GM19463 (cell line): ENCODE results near the gene METRNL.
"Not testable (repeated sequence)": the region's sequence is repeated elsewhere in the genome, so short reads cannot be mapped to it uniquely, and the experiment has no call there.

ENCODE experiments used
- ATAC-seq: cut with Tn5 transposase; IDR thresholded peaks from one replicate; pipeline ENCODE4 v1.9.1; 2021; ENCODE audit warnings: mild to moderate bottlenecking, moderate library complexity; ENCODE audit not compliant: unreplicated experiment

METRNL gene

DNA sequence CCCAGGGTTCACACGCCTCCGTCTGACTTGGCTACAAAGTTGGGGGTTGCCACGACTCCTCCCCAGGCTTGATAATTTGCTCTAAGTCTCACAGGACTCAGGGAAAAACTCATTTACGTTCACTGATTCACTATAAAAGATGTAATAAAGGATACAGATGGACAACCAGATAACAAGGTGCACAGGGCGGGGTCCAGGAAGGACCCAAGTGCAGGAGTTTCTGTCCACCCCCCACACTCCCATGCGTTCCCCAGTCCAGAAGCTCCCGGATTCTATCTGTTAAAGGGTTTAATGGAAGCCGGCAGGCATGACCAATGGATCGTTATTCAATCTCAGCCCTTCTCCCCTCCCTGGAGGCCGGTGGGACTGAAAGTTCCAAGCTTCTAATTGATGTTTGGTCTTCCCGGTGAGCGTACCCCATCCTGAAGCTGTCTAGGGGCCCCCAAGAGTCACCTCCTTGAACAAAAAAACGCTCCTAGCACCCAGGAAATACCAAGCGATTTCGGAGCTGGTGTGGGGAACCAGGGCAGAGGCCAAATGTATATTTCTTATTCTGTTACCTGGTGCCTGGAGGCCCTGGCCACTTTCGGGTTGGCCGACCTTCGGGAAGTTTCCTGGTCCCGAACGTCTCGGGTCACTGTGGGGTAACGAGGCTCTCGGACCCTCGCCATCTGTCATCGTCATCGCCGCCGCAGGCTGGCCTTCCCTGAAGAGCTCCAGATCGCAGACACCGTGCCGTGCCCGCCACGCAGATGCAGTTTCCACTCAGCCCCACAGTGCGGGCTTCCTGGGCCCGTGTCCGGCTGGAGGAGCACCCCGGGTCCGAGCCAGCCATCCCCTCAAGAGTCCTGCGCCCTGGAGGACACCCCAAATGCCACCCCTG lies 13.5 kb upstream of the METRNL start:
- ATAC-seq = no peak

DNA sequence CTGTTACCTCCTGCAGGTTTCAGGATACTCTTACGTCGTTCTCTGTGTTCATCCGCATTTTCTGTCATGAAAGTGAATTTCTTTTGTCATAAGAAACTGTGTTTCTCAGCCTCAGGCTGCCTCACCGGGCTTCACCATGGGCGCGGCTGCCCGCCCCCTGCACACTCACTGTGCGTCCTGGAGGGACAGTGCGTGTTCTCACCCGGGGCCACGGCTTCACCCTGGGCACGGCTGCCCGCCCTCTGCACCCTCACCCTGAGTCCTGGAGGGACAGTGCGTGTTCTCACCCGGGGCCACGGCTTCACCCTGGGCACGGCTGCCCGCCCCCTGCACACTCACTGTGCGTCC lies 12.9 kb upstream of the METRNL start:
- ATAC-seq = not testable (repeated sequence)

DNA sequence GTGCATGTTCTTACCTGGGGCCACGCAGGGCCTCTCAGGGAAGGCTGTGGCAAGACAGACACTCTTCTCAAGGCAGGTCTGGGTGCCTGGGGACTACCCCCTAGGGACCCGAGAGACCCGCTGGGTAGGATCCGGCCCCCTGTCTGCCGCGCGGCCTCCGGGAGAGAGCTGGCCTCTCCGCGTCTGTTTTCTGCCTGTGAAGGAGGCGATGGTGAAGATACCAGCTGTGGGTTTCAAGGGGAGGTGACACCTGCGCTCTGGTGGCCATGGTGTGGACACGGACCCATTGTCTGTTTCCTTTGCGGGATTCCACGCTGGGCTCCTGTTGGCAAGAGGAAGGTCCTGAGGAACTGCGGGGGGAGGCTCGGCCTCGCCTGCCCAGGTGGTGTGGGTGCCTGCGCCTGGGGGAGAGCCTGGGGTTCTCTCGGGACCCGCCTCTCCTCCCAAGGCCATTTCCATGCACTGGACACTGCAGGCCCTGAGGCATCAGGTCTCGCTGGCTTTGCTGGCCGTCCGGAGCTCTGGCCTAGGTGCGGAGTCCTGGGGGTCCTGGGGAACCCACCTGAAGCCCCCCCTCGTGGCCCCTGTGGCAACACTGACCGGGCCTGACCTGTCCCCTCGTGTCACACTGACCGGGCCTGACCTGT lies 12.2 kb upstream of the METRNL start:
- no peak for ATAC-seq

DNA sequence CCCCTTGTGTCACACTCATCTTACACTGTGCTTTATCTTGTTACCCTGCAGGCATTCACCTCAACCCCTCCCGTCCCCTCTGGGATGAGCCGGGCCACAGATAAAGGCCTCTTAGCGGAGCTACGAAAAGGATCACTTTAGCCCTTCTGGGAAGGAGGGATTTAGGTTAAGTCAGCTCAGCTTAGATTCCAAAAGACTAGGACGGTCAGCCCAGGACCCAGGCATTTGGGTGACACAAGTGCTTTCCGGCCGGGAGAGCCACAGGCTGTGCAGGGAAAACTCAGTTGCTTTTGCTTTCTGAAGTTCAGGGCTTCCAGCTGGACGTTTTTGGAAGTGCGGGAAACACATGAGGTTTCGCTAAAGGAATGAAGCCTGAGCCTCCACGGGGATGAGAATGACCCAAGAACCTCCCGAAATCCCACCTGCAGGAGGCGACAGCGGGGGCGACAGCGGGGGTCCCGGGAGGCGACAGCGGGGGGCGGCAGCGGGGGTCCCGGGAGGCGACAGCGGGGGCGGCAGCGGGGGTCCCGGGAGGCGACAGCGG lies 11.6 kb upstream of the METRNL start:
- no peak for ATAC-seq

DNA sequence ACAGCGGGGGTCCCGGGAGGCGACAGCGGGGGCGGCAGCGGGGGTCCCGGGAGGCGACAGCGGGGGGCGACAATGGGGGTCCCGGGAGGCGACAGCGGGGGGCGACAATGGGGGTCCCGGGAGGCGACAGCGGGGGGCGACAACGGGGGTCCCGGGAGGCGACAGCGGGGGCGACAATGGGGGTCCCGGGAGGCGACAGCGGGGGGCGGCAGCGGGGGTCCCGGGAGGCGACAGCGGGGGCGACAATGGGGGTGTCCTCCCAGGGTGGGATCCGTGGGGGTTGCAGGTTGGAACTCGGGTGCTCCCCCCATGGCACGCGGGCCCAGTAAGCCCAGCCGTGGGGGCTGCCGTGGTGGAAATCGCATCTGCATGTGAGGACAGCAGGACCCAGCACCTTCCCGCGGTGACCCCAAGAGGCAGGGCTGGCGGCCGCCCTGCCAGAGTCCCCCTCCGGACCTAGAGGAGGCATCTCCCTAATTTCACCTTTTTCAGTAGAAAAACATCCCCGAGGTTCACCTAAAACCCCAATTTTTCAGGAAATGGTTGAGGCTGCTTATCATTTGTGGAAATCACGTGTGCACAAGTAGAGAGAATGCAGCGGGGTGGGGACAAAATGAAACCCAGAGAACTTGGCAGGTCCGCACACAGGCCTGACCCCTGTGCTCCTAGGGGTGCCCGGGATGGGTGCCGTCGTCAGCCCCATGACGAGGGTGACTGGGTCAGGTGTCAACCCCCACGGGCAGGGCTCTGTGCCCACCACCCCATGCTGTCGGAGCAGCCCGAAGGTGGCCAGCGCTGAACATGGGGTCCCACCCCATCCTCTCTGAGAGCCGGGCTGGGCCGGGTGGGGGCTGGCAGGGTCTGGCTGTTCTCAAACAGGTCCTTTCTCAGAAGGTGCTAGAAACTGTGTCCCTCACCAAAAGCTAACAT lies 10.5 kb upstream of the METRNL start:
- no peak for ATAC-seq

DNA sequence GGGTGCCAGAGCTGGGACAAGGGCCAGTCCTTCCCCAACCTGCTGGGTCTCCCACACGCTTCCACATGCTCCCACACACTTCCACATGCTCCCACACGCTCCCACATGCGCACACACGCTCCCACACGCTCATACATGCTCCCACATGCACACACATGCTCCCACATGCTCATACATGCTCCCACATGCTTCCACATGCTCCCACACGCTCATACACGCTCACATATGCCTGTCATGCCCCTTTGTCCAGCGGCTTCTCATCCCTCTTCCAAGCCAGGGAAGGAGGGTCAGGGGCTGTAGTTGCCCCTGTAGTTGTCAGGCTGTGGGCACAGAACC lies 9.9 kb upstream of the METRNL start:
- ATAC-seq = no peak

DNA sequence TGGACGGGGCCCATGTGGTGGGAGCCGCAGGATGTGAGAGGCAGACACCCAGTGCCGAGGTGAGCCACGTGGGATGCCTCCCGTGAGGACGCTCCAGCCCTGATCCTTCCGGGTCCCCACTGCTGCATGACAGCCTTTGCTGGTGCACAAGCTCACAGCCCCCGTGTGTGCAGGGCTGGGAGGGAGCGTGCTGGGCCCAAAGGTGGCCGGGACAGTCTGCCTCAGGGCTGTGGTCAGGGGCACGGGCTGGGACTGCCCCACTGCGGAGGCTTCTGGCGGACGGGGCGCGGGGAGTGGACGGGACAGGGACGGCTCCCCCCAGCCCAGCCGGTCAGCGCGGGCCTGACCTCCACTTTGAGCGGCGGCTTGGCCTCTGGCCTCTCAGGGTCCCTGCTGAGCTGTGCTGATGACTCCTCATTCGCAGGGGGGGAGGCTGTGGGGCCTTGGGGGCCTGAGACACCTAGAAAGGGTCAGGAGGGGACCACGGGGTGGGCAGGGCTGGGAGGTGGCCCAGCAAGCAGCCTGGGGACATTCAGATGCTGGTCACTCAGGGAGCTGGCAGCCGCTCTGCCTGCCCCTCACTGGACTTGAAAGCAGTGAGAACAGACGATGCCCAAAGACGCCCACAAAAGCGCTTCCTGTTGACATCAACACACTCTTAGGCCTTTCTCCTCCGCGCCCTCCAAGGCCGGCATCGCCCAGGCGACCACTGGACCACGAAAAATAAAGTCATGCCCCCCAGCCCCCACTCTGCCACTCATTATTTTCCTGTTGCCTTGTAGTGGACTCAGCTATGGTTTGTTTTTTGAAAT lies 9.3 kb upstream of the METRNL start:
- no peak for ATAC-seq

DNA sequence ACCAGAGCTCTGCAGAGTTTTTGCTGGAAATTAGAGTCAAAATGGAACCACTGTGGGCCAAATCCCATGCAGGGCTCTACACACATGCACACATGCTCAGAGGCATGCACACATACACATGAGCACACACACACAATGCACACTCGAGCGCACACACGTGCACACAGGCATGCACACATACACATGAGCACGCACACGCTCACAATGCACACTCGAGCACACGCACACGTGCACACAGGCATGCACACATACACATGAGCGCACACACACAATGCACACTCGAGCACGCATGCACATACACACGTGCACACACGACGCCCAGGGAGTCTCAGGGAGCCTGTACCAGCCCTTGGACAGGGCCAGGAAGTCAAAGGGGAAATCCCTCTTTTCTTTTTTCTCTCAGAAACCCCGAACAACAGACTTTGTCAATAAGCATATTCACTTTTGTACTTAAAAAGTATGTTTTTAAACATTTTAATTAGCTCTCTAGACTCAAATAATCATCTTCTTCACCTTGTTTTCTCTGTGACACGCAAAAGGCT lies 8.5 kb upstream of the METRNL start:
- ATAC-seq = no peak

DNA sequence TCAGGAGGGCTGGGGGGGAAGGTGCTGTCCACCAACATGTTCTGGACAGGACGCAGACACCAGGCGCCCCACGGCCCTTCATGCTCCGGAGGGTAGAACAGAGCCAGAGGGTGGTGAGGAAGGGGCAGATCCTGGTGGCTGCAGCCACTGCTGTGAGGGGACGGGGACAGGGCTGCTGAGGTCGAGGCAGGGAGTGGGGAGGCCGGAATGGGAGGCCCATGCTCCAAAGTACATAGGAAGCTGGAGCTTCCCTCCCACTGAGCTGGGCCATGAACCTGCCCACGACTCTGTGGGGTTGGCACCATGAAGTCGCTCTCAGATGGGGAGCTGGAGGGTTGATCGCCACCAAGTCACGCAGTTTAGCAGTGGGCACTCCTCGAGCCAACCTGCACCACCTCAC lies 8.0 kb upstream of the METRNL start:
- no peak for ATAC-seq

DNA sequence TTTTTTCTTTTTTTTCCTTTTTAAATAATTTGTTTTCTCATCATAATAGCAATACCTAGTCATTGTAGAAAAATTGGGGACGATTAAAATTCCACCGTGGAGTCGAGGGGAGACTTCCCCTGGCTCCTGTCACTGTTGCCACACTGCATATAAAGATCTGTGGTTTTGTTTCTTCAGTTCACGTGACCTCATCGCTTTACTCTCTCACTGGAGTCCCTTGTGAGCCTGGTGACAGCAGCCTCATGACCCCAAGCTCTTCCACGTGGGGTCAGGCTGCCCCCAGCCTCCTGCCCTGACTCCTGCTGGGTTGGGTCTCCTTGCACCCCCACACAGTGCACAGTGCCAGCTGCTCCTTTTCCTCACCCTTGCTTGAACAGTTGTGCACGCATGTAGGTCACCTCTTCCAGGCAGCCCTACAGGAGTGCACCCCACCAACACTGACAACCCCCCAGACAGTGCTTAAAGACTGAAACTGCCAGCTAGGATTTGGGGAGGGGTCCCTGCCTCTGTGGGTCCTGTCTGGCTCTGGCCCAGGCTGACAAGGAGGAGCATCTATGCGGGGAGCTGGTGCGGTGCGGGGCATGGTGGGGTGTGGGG lies 7.3 kb upstream of the METRNL start:
- ATAC-seq = no peak

DNA sequence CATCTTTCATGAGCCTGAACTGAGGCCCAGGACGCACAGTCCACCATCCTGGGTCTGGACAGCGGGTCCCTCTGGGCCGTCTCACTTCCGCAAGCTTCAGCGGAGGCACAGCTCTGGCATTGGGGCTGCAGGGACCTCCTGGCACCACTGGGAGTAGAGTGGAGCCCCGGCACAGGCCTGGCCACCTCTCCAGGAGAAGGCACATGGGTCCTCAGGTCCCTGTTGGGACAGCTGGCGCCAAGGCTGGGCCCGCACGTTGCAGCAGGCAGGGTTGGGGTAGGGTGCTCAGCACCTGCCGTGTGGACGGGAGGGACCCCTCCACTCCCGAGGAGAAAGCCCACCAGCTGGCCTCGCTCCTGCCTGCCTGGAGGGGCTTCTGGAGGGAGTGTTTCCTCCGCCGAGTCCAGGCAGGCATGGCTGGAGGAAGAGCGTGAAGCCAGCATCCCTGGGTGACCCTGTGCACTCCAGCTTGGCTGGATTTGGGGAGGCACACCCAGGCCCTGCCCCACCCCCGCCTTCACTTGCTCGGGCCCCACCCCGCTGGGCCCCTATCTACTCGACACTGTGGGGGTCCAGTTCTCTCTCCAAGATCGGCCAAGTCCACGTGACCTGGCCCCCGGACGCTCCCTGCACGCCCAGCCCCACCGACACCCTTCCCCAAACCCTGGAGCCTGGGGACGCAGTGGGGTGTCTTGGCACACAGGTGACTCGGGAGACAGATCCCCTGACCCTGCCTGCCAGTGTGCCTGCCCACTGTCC lies 6.6 kb upstream of the METRNL start:
- ATAC-seq = no peak

DNA sequence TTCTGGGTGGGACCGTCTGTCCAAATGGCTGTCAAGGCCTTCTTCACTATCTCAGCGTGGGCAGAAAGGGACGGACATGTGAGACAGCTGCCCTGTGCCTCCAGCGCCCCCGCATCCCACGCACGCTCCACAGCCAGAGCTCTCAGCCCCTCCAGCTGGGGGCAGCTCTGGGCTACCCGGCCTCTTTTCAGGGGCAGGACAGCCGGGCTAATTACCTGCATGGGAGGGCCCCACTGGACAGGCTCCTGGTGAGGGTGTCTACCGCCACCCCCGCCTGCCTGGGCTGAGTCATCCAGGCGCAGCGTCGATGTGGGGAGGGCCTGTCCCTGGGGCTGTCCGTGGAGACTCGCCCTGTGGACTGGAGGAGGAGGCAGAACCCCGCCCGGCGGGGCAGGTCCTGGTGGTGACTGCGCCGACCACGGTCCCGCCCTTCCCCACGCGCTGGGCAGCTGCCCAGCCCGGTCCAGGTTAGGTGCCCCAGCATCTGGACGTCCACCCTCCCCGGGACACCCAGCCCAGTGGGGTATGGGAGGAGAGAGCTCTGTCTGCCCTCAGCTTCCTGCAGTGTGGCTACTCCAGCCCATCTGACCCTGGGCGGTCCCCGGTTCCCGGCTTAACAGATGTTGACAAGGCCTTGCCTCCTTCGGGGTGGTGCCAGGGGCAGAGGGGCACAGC lies 5.9 kb upstream of the METRNL start:
- ATAC-seq = no peak

DNA sequence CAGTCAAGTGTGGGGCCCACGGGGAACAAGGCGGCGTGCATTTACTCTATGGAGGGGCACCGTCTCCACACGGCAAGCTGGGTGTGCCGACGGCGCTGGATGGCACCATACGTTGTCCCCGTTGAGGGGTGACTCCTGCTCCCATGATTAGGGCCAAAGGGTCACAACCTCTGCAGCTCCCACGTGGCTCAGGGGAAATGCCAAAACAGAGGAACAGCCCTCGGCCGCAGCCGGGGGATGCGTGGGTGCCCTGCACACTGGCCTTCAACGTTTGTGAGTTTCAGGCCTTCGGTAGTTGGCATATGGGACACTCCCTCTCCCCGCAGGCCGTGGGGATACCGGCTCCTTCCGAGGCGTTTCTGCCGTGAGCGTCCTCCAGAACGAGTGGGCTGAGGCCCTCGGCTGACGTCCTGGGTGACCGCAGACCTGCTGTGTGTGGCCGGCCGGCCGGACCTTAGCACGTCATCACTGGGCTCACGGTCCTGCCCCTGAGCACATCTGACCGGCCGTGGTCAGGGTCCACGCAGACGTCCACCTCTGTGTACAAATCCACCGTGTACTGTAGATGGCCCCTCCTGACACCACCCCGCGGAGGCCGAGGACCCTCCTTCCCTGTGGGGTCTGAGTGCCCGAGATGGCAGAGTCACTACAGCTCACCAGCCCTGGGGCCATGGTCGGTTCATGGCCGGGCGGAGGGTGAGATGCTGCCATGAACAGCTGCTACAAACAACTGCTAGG lies 4.8 kb upstream of the METRNL start:
- no peak for ATAC-seq

DNA sequence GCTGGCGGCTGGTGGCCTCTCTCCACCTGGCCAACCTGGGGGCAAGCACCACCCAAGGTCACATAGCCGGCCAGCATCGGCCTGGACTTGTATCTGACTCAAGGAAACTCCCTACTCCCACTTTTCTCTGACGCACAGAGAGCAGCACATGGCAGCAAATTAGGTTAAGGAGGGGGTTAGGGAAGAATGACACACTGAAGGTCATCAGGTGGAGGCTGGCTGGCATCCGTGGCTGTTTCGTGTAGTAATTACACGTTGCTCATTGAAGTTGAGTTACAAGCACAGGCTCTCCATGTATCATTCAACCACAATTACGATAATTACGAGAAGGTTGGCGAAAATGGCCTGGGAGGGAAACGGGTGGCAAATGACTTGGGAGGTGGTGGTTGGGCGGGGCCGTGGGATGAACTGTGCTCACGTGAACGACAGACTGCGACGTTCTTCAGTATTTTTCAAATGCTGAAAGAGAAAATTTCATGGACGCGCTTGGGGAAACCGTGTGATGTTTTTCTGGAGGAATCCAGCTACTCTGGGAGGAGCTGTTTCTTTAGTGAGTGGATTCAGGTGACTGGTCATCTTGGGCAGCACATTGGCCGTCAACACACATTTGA lies 4.0 kb upstream of the METRNL start:
- no peak for ATAC-seq

DNA sequence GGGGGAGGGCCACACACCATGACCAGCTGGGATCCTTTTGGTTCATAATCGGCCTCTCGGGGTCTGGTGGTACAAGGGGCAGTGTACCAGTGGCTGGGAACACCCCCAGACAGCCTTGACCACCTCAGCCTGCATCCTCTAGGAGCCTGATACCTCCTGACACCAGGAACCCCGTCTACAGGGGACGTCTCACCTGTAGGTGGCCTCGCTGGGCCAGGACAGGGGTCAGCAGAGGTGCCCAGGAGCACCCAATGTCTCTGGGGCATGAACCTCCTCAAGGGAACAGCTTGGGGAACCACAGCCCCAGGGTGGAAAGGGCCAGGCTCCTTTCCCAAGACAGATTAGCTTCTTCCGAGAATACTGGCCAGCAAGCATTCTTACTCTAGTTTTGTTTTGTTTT lies 2.5 kb upstream of the METRNL start:
- ATAC-seq = no peak

DNA sequence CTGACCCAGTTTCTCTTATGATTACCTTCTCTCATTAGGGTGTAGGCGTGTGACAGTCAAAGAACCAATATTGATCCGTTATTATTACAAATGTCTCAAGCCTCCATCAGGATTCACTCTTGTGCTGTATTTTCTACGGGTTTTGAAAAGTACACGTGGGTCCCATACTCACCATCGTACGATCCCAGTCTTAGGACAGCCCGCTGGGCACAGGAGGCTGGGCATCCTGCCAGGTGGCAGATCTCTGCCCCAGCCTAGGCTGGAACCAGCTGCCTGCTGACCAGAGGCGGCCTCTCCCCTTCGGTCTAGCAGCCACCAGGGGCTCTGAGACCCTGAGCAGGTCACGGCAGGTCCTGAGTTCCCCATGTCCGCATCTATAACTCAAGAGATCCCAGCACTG lies 2.0 kb upstream of the METRNL start:
- no peak for ATAC-seq

DNA sequence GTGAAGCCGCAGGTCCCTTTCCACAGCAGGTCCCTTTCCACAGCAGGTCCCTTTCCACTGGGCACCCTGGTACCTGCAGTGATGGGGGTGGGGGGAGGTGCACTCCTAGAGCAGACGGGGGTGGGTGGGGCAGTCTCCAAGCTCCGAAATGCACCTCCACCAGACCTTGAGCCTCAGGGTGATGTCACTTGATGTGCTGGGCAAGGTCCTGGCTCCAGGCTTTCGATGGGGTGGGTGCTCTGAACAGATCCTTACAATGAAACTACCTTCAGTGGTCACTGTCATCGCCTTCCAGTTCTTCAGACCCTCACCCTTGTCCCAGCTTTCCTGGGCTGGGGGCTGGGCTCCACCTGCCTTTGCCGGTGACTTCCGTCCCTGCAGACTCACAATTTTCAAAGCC lies 1.5 kb upstream of the METRNL start:
- no peak for ATAC-seq
